Measurements from ENCODE around the gene SUSD4.

Gene SUSD4

DNA sequence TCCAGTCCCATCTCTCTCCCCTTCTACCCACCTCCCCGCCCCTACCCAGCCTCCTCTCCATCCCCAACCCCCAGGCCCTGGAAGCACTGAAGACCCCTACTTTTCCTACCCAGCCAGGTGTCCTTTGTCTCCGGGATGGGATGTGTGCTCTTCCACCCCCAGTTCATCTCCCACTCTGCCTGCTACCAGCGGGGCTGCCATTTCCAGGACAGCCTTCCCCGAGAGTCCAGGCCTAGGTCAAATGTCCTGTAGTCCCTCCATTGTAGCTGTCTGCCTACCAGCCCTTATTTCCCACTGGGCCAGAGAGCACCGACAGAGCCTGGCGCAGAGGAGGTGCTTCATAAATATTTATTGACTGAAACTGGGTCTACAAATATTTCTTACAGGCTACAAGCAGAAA lies 148.9 kb downstream of the SUSD4 start:
- Mint-ChIP-seq H3K4me1 (peaks cover 32% of the 10 kb centered on the region), H3K27me3 (ENCODE audit: low read depth) (peaks cover 5% of the 10 kb centered on the region), H3K4me3 (no peak overlapping the region), H3K27ac (peak overlapping the region in 1 of 3 experiments; percentile 85), H3K36me3 (ENCODE audit: low read depth) (peaks cover 7% of the 10 kb centered on the region), H3K9me3 (peaks cover 15% of the 10 kb centered on the region)
- TF ChIP-seq, protein P1, sequence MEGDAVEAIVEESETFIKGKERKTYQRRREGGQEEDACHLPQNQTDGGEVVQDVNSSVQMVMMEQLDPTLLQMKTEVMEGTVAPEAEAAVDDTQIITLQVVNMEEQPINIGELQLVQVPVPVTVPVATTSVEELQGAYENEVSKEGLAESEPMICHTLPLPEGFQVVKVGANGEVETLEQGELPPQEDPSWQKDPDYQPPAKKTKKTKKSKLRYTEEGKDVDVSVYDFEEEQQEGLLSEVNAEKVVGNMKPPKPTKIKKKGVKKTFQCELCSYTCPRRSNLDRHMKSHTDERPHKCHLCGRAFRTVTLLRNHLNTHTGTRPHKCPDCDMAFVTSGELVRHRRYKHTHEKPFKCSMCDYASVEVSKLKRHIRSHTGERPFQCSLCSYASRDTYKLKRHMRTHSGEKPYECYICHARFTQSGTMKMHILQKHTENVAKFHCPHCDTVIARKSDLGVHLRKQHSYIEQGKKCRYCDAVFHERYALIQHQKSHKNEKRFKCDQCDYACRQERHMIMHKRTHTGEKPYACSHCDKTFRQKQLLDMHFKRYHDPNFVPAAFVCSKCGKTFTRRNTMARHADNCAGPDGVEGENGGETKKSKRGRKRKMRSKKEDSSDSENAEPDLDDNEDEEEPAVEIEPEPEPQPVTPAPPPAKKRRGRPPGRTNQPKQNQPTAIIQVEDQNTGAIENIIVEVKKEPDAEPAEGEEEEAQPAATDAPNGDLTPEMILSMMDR (IDR thresholded peaks at IDR 0.05; ENCODE audit: unreplicated experiment in 3 of 3) = no peak

DNA sequence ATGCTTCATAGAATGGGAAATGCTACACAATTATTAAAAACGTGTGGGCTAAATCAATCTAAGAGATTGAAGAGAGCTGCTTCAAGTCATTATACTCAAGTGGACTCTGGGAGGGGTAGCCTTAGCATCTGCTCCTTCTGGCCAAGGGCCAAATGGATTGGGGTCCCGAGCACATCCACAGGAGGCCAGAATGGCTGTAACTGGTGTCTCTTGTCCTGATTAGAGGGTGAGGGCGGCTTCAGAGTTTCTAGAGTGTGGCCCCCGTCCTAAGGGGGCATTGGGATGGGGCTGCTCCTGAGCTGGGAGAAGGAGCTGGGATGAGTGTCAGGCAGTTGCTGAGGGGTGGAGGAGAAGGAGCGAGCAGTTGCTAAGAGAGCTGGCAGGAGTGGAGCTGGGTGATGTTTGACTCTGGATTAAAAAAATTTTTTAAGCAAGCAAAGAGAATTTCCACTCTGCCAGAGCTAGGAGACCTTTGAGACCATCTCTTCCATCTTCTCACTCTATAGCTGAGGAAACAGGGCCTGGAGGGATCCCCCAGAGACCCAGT lies 149.6 kb downstream of the SUSD4 start:
- H3K4me1 Mint-ChIP-seq = peaks cover 38% of the 10 kb centered on the region

DNA sequence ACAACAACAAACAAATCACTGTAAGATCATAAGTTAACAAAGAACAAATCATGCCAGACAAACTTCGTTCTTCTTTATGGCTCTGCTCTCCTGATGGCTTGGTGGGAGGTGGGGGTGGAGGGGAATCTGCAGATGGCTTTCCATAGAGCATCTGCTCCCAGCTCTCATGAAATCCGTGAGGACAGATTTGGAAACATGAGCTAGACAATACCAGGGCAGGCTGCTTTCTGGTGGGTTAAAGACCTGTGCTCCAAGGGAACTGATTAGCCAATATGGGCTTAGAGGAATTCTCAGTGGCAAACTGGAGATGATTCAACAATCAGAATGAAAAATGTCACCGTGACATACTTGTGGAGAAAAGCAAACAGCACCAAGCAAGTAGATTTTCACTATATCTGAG lies 151.5 kb downstream of the SUSD4 start:
- Mint-ChIP-seq H3K4me1 (peaks cover 56% of the 10 kb centered on the region), H3K27ac (no peak overlapping the region), H3K9me3 (no peaks in the 10 kb centered on the region), H3K36me3 (ENCODE audit: low read depth) (no peaks in the 10 kb centered on the region), H3K4me3 (peak overlapping the region in 1 of 3 experiments; percentile 42), H3K27me3 (ENCODE audit: low read depth) (no peaks in the 10 kb centered on the region)
- TF ChIP-seq, protein P1 (IDR thresholded peaks at IDR 0.05; ENCODE audit: unreplicated experiment in 3 of 3) = no peak

More for the DNA sequence above, 149.6 kb downstream of the SUSD4 start:
- Mint-ChIP-seq H3K36me3 (ENCODE audit: low read depth) (peaks cover 7% of the 10 kb centered on the region), H3K27ac (no peak overlapping the region), H3K4me3 (no peak overlapping the region), H3K27me3 (ENCODE audit: low read depth) (peaks cover 5% of the 10 kb centered on the region), H3K9me3 (peaks cover 10% of the 10 kb centered on the region)
- TF ChIP-seq, protein P1 (IDR thresholded peaks at IDR 0.05; ENCODE audit: unreplicated experiment in 3 of 3) = no peak

DNA sequence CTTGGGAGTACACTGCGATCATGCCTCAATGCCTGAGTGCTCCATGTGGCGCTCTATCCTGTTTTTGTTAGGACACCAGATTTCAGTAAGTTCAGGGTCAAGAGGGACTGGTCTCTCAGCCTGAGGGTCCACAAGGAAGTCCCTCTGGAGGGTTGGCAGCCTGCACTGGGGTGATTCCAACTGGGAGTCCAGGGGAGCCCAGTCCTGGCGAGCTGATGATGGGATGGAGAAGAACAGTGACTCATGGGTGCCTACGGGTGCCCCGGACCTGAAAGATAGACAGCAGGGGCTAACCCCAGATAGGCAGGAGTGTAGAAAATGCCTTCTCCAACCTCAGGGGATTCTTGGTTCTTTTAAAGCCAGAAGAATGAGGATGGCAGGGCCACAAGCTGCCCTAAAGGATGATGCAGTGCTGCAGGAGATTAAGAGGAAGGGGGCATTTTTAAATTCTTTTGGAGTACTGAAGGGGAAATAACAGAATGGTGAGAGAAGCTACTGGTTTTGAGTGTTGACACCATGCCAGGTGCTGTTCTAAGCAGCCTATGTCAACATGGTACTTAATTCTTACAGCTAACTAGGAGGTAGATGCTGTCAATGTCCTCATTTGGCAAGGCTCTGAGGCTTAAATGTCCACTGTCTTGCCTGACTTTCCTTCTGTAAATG lies 152.5 kb downstream of the SUSD4 start:
- no peaks in the 10 kb centered on the region for H3K9me3 Mint-ChIP-seq
- H3K4me3 Mint-ChIP-seq = no peak overlapping the region
- H3K27me3 Mint-ChIP-seq (ENCODE audit: low read depth) = no peaks in the 10 kb centered on the region
- no peaks in the 10 kb centered on the region for H3K36me3 Mint-ChIP-seq (ENCODE audit: low read depth)
- H3K4me1 Mint-ChIP-seq = peaks cover 65% of the 10 kb centered on the region
- TF ChIP-seq, protein P1 (IDR thresholded peaks at IDR 0.05; ENCODE audit: unreplicated experiment in 3 of 3) = no peak
- H3K27ac Mint-ChIP-seq = no peak overlapping the region

DNA sequence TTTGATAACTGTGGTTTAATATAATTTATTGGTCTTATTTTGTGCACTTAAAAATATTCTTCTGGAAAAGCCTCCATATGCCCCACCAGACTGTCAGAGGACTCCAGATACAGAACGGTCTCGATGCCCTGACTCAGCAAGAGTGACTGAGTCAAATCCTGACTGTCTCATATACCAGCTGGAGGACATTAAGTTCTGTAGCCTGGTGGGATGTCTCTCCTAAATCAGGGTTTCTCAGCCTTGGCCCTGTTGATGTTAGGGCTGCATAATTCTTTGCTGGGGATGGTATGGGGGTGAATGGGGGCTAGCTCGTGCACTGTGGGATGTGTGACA lies 153.2 kb downstream of the SUSD4 start:
- H3K9me3 Mint-ChIP-seq = no peaks in the 10 kb centered on the region
- no peak overlapping the region for H3K27ac Mint-ChIP-seq
- H3K27me3 Mint-ChIP-seq (ENCODE audit: low read depth) = peaks cover 4% of the 10 kb centered on the region
- no peak overlapping the region for H3K4me3 Mint-ChIP-seq
- H3K4me1 Mint-ChIP-seq = peaks cover 65% of the 10 kb centered on the region
- H3K36me3 Mint-ChIP-seq (ENCODE audit: low read depth) = no peaks in the 10 kb centered on the region
- TF ChIP-seq, protein P1 (IDR thresholded peaks at IDR 0.05; ENCODE audit: unreplicated experiment in 3 of 3) = no peak
